IPS DF 6.9 (cell line): ENCODE measurements around the gene ARHGAP27.
A peak's percentile ranks its signal among the peaks of the same experiment; 100 is the strongest.

Source experiments
- DNase-seq: peaks from one replicate; pipeline ENCODE4 v3.0.0-alpha.2; 2013; ENCODE audit warnings: low read depth, low spot score
- H3K27ac ChIP-seq: one replicate; pipeline ENCODE4 v1.5.1; 2013; ENCODE audit warnings: low read length, control low read depth
- H3K27me3 ChIP-seq: 2 replicates; pipeline ENCODE4 v1.6.1; 2013; ENCODE audit warnings: mild to moderate bottlenecking, low read length; ENCODE audit not compliant: control insufficient read depth, insufficient read depth
- H3K36me3 ChIP-seq: 2 replicates; pipeline ENCODE4 v1.6.1; 2013; ENCODE audit warnings: low read length; ENCODE audit not compliant: control insufficient read depth, insufficient read depth
- H3K4me1 ChIP-seq: 2 replicates; pipeline ENCODE4 v1.6.1; 2013; ENCODE audit warnings: low read length; ENCODE audit not compliant: control insufficient read depth, insufficient read depth
- H3K4me3 ChIP-seq: 2 replicates; pipeline ENCODE4 v1.5.1; 2013; ENCODE audit warnings: mild to moderate bottlenecking, low read length
- H3K9me3 ChIP-seq: 2 replicates; pipeline ENCODE4 v1.6.1; 2013; ENCODE audit warnings: low read length, inconsistent platforms; ENCODE audit not compliant: control insufficient read depth, insufficient read depth
- WGBS: extraction: QIAGEN DNeasy Blood & Tissue Kit; methylation state at CpG from one replicate; pipeline ENCODE4 v1.1.7; 2013; ENCODE audit warnings: mixed read lengths, missing lambda C conversion rate; ENCODE audit not compliant: insufficient read length, insufficient coverage; 5-methylcytosine and 5-hydroxymethylcytosine counted together

Gene ARHGAP27

DNA sequence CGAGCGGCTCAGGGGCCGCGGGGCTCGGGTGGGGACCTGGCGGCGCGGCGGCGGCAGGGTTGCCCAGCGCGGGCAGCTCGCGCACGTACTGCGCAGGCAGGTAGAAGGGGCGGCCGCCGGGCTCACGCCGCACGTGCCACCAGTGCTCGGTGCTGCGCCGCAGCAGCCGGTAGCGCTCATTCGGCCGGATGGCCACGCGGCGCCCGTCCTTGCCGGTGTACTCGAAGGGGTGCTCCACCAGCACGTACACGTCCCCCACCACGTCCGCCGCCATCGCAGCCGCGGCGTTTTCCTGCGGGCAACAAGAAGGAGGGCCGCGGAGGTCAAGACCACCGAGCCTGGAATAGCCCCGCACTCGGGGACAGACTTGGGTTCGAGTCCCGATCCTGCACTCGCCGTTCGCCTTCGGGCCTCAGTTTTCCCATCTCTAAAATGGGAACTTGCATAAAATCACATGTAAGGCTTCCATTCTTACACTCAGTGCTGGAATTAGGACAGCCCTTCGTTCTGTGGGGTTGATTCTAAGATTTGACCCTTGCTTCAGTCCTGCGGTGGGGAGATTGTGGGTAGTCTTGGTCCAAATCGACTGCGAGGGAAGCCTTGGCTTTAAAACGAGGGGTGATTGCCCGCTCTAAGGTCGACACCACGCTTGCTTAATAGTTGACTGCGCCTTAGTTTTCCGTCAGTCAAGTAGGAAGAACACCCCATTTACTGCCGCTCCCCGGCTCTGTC, 2.5 kb downstream of the ARHGAP27 start:
- Histone ChIP-seq H3K27ac (no peak overlapping the region), H3K36me3 (no peaks in the 10 kb centered on the region; the same call in 1 of the 2 replicates), H3K4me3 (peak overlapping the region; percentile 66; the same call in 1 of the 2 replicates), H3K27me3 (peaks cover 23% of the 10 kb centered on the region), H3K4me1 (peaks cover 5% of the 10 kb centered on the region; the same call in 1 of the 2 replicates), H3K9me3 (no peaks in the 10 kb centered on the region)
- WGBS: no CpG with 5 or more reads among the region's 68 CpGs
- DNase-seq: no peak

DNA sequence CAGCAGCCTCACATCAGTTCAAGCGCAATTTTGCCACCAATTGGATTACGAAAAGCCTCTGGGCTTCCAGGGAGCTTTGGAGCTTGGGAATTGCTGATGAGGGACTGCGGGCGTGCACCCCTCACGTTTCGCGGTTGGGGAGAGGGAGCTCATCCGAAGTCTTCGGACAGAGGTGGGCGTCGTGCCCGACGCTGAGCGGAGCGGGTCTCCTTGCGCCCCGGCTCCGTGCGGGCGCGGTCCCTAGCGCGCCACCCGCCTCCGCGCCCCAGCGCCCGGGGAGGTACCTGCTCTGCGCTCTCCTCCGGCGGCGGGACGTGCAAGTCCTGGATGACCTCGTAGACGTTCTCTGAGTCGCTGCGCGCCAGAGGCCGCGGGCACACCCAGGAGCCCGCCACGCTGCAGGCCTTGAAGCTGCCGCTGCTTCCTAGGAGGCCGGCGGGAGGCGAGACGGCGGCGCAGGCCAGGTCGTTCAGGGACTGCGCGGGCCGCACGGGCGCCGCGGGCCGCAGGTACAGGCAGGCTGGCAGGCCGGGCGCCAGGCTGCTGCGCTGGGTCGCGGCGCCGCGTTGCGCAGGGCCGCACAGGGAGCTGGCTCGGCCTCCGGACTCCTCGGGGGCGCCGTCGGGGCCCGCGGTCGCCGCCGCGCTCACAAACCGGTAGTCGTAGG, 3.2 kb downstream of the ARHGAP27 start:
- peak overlapping the region; percentile 32; the same call in 1 of the 2 replicates for H3K4me3 ChIP-seq
- H3K9me3 ChIP-seq: no peaks in the 10 kb centered on the region
- no peak for DNase-seq
- peaks cover 8% of the 10 kb centered on the region for H3K4me1 ChIP-seq
- H3K27ac ChIP-seq: no peak overlapping the region
- WGBS: no CpG with 5 or more reads among the region's 82 CpGs
- H3K27me3 ChIP-seq: peaks cover 23% of the 10 kb centered on the region
- H3K36me3 ChIP-seq: no peaks in the 10 kb centered on the region; the same call in 1 of the 2 replicates

DNA sequence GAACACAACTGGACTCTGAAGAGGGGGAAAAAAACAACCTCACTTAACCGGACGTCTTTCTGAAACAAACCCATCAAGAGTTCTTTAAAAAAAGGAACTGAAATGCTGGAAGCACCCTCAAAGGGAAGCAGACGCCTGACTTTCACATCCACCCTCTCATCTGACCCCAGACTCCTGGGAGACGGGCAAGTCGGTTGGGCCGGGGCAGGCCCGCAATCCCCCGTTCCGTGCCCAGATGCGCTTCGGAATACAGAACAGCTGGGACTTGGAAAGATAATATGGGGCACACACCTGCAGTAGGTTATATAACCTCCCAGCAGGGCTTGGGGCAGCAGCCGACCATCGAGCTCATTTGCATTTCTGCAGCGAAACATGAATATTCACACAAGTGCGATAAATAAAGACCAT, 3.7 kb downstream of the ARHGAP27 start:
- H3K36me3 ChIP-seq: no peaks in the 10 kb centered on the region; the same call in 1 of the 2 replicates
- peaks cover 8% of the 10 kb centered on the region for H3K4me1 ChIP-seq
- peaks cover 23% of the 10 kb centered on the region for H3K27me3 ChIP-seq
- WGBS: no CpG with 5 or more reads among the region's 15 CpGs
- H3K27ac ChIP-seq: no peak overlapping the region
- no peak for DNase-seq
- no peak overlapping the region; the same call in 1 of the 2 replicates for H3K4me3 ChIP-seq
- no peaks in the 10 kb centered on the region for H3K9me3 ChIP-seq

DNA sequence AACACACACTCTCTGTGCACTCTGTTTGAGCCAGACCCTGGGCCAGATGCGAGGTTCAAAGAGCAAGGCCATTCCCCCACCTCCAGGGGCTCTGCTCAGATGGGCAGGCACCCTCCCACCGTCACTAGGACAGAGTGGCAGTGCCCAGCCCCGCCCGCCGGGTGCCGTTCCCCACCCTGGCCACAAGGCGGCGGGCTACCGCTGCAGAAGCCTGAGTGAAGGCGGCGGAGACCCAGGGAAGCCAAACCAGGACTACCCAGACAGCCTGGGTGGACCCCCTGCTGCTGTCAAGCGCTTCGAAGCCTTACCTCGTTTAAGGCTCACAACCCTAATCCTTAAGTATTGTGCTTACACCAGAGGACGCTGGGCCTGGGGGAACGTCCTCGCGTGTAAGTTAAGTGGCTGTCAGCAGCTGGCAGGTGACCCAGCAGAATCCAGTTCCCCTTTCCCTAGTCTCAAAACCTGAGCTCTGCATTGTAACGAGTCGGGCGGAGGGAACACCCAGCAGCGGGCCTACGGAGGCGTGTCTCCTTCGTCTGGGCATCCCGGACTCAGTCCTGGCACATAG, 4.5 kb downstream of the ARHGAP27 start:
- no peak overlapping the region for H3K4me3 ChIP-seq
- no peaks in the 10 kb centered on the region for H3K9me3 ChIP-seq
- no CpG with 5 or more reads among the region's 26 CpGs for WGBS
- H3K36me3 ChIP-seq: no peaks in the 10 kb centered on the region; the same call in 1 of the 2 replicates
- no peak for DNase-seq
- H3K27ac ChIP-seq: no peak overlapping the region
- H3K27me3 ChIP-seq: peaks cover 23% of the 10 kb centered on the region
- peaks cover 6% of the 10 kb centered on the region for H3K4me1 ChIP-seq

DNA sequence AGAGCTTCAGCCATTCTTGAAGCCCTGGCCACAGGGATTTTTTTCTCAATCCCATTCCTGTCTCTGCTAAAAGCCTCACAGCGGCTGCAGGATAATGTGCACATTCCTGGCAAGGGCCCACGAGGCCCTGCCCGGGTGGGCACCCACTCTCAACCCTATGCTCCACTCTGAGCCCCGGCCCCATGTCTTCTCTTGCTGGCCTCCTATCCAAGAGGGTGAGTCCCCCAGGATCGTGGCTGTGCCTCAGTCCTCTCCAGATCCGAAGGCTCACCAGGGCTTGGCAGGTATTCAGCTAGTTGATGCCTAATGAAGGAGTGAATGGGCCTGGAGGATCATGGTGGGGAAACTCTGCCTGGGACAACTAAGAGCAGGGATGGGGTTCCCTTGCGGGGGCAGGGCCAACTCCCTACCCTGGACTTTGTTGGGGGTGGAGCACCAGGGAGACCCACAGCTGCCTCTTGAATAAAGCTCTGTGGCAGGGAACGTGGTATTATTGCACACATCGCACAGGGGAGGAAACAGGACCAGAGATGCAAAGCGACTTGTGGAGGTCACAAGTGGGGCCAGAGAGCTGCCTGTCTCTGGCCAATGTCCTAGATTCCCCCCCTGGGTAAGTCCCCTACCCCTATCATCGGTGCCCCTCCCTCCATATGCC, 5.4 kb downstream of the ARHGAP27 start:
- peaks cover 6% of the 10 kb centered on the region for H3K4me1 ChIP-seq

DNA sequence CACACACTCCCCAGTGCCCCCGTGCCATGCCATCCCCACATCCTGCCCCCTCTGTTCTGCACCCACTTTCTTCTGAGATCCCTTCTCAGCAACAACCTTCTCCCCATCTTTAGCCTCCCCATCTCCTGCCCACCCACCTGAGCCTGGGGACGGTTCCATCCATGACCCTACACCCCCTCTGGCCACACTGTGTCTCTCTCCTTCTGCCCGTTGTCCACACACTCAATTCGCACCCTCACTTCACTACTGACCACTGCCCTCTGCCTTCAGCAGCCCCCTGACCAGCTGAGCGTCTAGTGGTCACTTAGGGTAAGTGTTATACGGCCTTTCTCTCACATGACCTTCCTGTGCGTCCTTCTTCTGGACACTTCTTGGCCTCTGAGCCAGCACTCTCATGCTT, 6.1 kb downstream of the ARHGAP27 start:
- H3K36me3 ChIP-seq: no peaks in the 10 kb centered on the region; the same call in 1 of the 2 replicates
- WGBS: no CpG with 5 or more reads among the region's 7 CpGs
- no peaks in the 10 kb centered on the region for H3K9me3 ChIP-seq
- DNase-seq: no peak
- H3K27ac ChIP-seq: no peak overlapping the region
- H3K27me3 ChIP-seq: peaks cover 23% of the 10 kb centered on the region
- H3K4me1 ChIP-seq: peaks cover 6% of the 10 kb centered on the region
- no peak overlapping the region for H3K4me3 ChIP-seq

More for the DNA sequence above, 5.4 kb downstream of the ARHGAP27 start:
- no peak overlapping the region for H3K27ac ChIP-seq
- H3K4me3 ChIP-seq: no peak overlapping the region
- no peaks in the 10 kb centered on the region for H3K9me3 ChIP-seq
- WGBS: no CpG with 5 or more reads among the region's 11 CpGs
- no peaks in the 10 kb centered on the region; the same call in 1 of the 2 replicates for H3K36me3 ChIP-seq
- no peak for DNase-seq
- peaks cover 23% of the 10 kb centered on the region for H3K27me3 ChIP-seq

DNA sequence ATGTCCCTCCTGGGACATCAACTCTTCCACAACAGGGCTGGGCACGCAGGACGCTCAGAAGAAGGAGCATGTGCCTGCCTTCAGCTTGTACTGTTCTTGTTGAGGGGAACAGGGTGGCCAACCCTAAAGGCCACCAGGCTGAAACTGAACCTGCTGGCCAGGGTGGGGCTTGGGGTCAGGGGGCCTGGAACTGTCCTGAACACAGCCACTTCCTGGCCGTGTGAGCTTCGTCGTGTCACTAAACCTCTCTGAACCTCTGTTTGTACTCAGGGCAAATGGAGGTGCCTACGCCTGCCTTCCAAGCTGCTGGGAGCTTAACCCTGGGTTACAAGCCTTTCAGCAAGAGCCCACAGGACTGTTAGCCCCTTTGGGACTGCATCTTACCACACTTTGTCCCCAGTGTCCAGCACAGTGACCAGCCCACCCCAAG, 6.7 kb downstream of the ARHGAP27 start:
- WGBS: no CpG with 5 or more reads among the region's 6 CpGs
- Histone ChIP-seq H3K36me3 (no peaks in the 10 kb centered on the region; the same call in 1 of the 2 replicates), H3K9me3 (no peaks in the 10 kb centered on the region), H3K27ac (no peak overlapping the region), H3K4me3 (no peak overlapping the region), H3K4me1 (peaks cover 6% of the 10 kb centered on the region), H3K27me3 (peaks cover 23% of the 10 kb centered on the region)
- DNase-seq: no peak

DNA sequence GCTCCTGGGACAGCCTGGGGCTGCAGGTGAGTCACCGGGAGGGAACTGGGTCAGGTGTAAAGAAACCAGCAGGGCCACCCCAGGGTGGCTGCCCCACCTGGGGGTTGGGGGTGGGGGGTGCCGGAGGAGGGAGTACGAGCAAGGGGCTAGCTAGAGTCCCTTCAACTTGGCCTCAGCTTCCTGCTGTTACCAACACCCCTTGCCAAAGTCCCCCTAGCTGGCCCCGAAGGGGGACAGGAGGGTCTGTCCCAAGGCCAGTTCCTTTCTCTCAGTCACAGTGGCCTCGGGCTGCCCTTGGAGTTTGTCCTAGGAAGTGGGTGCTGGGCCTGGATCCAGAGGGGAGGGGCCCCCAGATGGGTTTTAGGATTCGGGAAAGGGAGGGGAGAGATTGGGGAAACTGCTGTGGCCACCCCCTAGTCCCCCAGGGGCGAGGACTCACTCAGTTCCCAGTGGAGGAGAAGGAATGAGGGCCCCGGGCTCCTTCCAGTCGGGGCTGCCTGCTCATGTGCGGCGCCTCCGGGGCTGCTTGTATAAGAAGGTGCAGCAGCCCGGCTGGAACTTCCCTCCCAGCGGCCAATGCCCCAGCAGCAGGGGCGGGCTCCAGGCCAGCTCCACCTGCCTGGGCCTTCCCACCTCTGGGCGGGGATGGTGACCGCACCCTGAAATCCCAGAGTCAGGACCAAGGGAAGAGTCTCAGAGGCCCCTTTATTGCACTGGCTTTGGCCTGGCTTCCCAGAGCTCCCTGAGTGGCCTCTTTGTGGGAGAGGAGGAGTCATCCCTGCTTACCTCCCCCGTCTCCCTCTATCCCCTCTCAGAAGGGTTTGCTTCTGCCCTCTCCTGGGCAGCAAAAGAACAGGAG, 7.3 kb downstream of the ARHGAP27 start:
- H3K27ac ChIP-seq: no peak overlapping the region
- DNase-seq: peak; percentile 82

DNA sequence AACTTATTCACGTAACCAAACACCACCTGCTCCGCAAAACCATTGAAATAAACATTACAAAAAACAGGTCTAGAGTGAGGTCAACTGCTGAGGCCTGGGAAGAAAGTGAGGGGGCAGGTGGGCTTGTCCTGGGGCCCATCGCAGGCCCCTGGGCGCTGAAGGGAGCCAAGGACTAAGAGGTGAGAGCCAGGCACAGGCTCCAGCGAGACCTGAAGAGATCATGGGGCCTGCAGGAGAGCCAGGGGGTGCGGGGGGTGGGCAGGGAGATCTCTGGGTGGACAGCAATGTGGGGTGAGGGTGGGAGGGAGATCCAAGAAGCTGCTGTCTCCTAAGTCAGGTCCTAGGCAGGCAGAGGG, 7.9 kb downstream of the ARHGAP27 start:
- no CpG with 5 or more reads among the region's 6 CpGs for WGBS
- peaks cover 14% of the 10 kb centered on the region; the same call in 1 of the 2 replicates for H3K27me3 ChIP-seq
- H3K36me3 ChIP-seq: no peaks in the 10 kb centered on the region; the same call in 1 of the 2 replicates
- no peak for DNase-seq
- H3K4me3 ChIP-seq: no peak overlapping the region
- H3K9me3 ChIP-seq: no peaks in the 10 kb centered on the region
- no peak overlapping the region for H3K27ac ChIP-seq
- peaks cover 6% of the 10 kb centered on the region for H3K4me1 ChIP-seq

More for the DNA sequence above, 7.3 kb downstream of the ARHGAP27 start:
- no peaks in the 10 kb centered on the region for H3K9me3 ChIP-seq
- H3K36me3 ChIP-seq: no peaks in the 10 kb centered on the region; the same call in 1 of the 2 replicates
- no CpG with 5 or more reads among the region's 18 CpGs for WGBS
- H3K4me3 ChIP-seq: peak overlapping the region; percentile 20; the same call in 1 of the 2 replicates
- H3K27me3 ChIP-seq: peaks cover 20% of the 10 kb centered on the region
- peaks cover 6% of the 10 kb centered on the region for H3K4me1 ChIP-seq
